Measurements from ENCODE around the gene CST2. TPM values are rescaled to one million over a fixed set of nuclear protein-coding genes. Genes with fewer than 3 reads are reported as not detected.

Gene CST2
- polyA plus RNA-seq, 1 donor from 2014 or later, result not detected

GRCh38 chr20:23857962-23858595 is 31.6 kb upstream of the CST2 start:
- H3K4me3 ChIP-seq (ENCODE audit: low read length), result no peak overlapping the region

DNA sequence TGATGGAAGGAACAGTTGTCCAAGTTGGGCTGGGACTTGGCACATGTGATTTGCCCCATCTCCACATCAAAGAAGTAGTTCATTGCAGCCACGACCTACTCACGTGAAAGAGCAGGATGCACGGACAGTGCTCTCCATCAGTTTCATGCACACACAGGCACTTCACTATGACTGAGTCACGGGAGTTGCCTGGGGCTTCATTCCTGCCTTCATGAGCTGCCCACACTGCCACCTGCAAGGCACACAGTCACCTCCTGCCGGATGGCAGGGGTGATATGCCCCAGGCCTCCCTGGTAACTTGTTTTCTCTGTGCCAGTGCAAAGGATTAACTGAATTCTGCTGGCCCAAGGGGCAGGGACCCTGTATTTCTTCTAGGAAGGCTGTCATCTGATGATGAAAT is 30.2 kb upstream of the CST2 start:
- Histone ChIP-seq H3K4me2 (ENCODE audit: low read length) (no peak overlapping the region), H2AFZ (ENCODE audit: low read depth, low read length) (no peak overlapping the region), H3K27me3 (ENCODE audit: insufficient read depth, low read depth, low read length) (no peaks in the 10 kb centered on the region), H3K36me3 (ENCODE audit: insufficient read depth, low read length) (no peaks in the 10 kb centered on the region), H3K9me3 (ENCODE audit: low read length) (no peaks in the 10 kb centered on the region), H4K20me1 (ENCODE audit: insufficient read depth) (no peaks in the 10 kb centered on the region), H3K4me3 (ENCODE audit: low read length) (no peak overlapping the region), H3K9ac (ENCODE audit: low read length) (no peak overlapping the region), H3K79me2 (replicated peaks; ENCODE audit: insufficient read depth, low read length) (no peaks in the 10 kb centered on the region), H3K27ac (ENCODE audit: low read length) (no peak overlapping the region), H3K9me2 (ENCODE audit: insufficient read depth, low read length) (no peaks in the 10 kb centered on the region), H3F3A (ENCODE audit: insufficient read depth, low read length, poor library complexity, severe bottlenecking) (no peaks in the 10 kb centered on the region)
- TF ChIP-seq TAF1 (IDR thresholded peaks at IDR 0.05; ENCODE audit: low read depth), result no peak
- no peak for TF ChIP-seq POLR2AphosphoS5 (IDR thresholded peaks at IDR 0.05)
- no peak for TF ChIP-seq CTCF (IDR thresholded peaks at IDR 0.05; ENCODE audit: poor library complexity, severe bottlenecking)
- no peak for TF ChIP-seq RAD21 (conservative IDR thresholded peaks at IDR 0.05)
- no peak for TF ChIP-seq EP300 (conservative IDR thresholded peaks at IDR 0.05; ENCODE audit: poor library complexity, severe bottlenecking)
- TF ChIP-seq SMC3 (conservative IDR thresholded peaks at IDR 0.05; ENCODE audit: poor library complexity), result no peak
- TF ChIP-seq EZH2 (IDR thresholded peaks at IDR 0.05; ENCODE audit: borderline replicate concordance, insufficient read depth, low read length, poor library complexity, severe bottlenecking), result no peak
- no peak for TF ChIP-seq REST (IDR thresholded peaks at IDR 0.05; ENCODE audit: borderline replicate concordance)

More at GRCh38 chr20:23857962-23858595, 31.6 kb upstream of the CST2 start:
- H3K36me3 ChIP-seq (ENCODE audit: insufficient read depth, low read length), result no peaks in the 10 kb centered on the region
- no peaks in the 10 kb centered on the region for H3K79me2 ChIP-seq (replicated peaks; ENCODE audit: insufficient read depth, low read length)
- no peaks in the 10 kb centered on the region for H3K9me3 ChIP-seq (ENCODE audit: low read length)
- no peaks in the 10 kb centered on the region for H3K9me2 ChIP-seq (ENCODE audit: insufficient read depth, low read length)
- H3K9ac ChIP-seq (ENCODE audit: low read length), result no peak overlapping the region
- TF ChIP-seq EP300 (conservative IDR thresholded peaks at IDR 0.05; ENCODE audit: poor library complexity, severe bottlenecking), result no peak
- no peak for TF ChIP-seq SMC3 (conservative IDR thresholded peaks at IDR 0.05; ENCODE audit: poor library complexity)
- TF ChIP-seq EZH2 (IDR thresholded peaks at IDR 0.05; ENCODE audit: borderline replicate concordance, insufficient read depth, low read length, poor library complexity, severe bottlenecking), result no peak
- no peak overlapping the region for H2AFZ ChIP-seq (ENCODE audit: low read depth, low read length)
- no peaks in the 10 kb centered on the region for H3F3A ChIP-seq (ENCODE audit: insufficient read depth, low read length, poor library complexity, severe bottlenecking)
- H3K27me3 ChIP-seq (ENCODE audit: insufficient read depth, low read depth, low read length), result no peaks in the 10 kb centered on the region
- no peaks in the 10 kb centered on the region for H4K20me1 ChIP-seq (ENCODE audit: insufficient read depth)
- no peak overlapping the region for H3K27ac ChIP-seq (ENCODE audit: low read length)
- H3K4me2 ChIP-seq (ENCODE audit: low read length), result no peak overlapping the region

All from neural cell (in vitro differentiated cells).